Activated CD4-positive, alpha-beta T cell treated with anti-CD3 and anti-CD28 coated beads for 36 hours (primary cell): ENCODE data around the gene GPR183. TPM values are rescaled to one million over a fixed set of nuclear protein-coding genes. Genes with fewer than 3 reads are reported as not detected.
A peak's percentile ranks its signal among the peaks of the same experiment; 100 is the strongest.

Experiments used
- ATAC-seq: fragments of 200-7000 bp; cut with Tn5 transposase; one replicate; pipeline ENCODE4 v1.10.0; 2021; ENCODE audit warnings: mild to moderate bottlenecking, moderate library complexity
- CTCF ChIA-PET: fragments of 350-600 bp; sonication (Branson Sonifier 250); formaldehyde crosslinking; loops from one replicate; lab custom pipeline; 2021; ENCODE audit warnings: antibody characterized with exemption; lab: Charles Lee
- POLR2A ChIA-PET: fragments of 350-600 bp; sonication (Branson Sonifier 250); formaldehyde crosslinking; loops from one replicate; lab custom pipeline; 2021; ENCODE audit warnings: antibody characterized with exemption, inconsistent platforms; lab: Charles Lee
- DNase-seq: peaks from one replicate; pipeline ENCODE4 v3.0.0-alpha.2; 2020
- H3K27ac Mint-ChIP-seq: one replicate; pipeline ENCODE4 v1.8.0; 2021; ENCODE audit warnings: mixed read lengths
- H3K27me3 Mint-ChIP-seq: one replicate; pipeline ENCODE4 v1.8.0; 2021; ENCODE audit warnings: mixed read lengths
- H3K36me3 Mint-ChIP-seq: one replicate; pipeline ENCODE4 v1.8.0; 2021; ENCODE audit warnings: low read depth, mixed read lengths
- H3K4me1 Mint-ChIP-seq: one replicate; pipeline ENCODE4 v1.8.0; 2021; ENCODE audit warnings: mixed read lengths
- H3K4me3 Mint-ChIP-seq: one replicate; pipeline ENCODE4 v1.8.0; 2021; ENCODE audit warnings: mild to moderate bottlenecking, moderate library complexity, mixed read lengths
- H3K9me3 Mint-ChIP-seq: one replicate; pipeline ENCODE4 v1.8.0; 2021; ENCODE audit warnings: low read depth, mixed read lengths
- intact Hi-C, 2 experiments: fragments of 100-400 bp; cut with DNase I in 1 of 2; cut with micrococcal nuclease in 1 of 2; formaldehyde crosslinking; loops; one replicate each; pipeline versions ENCODE4 v1.14.2 to v1.15.1; 2022 to 2024; cut with DNase I, micrococcal nuclease
- total RNA-seq, 2 experiments: library from RNA; stranded (reverse); gene quantifications; one replicate each; pipeline ENCODE4 v1.2.3, GENCODE V29; 2021

The GPR183 gene
- total RNA-seq, 2 experiments from 2014 or later: 50.3 to 51.9 TPM

DNA sequence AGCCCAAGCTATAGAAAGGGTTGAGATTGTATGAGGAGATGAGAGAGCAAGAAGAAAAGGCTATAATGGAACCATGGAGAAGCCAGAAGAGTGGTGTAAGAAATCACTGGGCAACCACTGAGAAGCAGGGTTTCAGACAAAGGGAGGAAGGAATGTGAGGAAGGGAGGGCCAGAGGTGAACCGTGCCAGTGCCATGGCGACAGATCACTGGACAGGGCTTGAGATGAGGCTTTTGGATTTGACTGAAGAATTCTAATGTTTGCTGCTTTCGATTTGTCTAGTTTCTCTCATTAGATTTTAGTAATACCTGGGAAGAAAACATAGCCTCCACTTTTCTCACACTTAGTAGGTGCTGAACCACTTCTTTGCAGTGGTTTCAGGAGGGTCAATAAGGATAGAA is 6.3 kb upstream of the GPR183 start:
- ATAC-seq (no peak), DNase-seq (no peak)
- ChIA-PET CTCF (interaction anchor here (0.7 to 2.6 kb wide), 4 partner anchors 8 to 137 kb away, joined by 3 to 12 read pairs (median 6); no protein-coding TSS in a partner anchor), POLR2A (interaction anchor here (1.0 to 2.6 kb wide), 4 partner anchors 10 to 43 kb away, joined by 3 to 23 read pairs (median 10); no protein-coding TSS in a partner anchor)
- intact Hi-C loops: loop anchor here in 1 of 2 experiments (5.0 kb wide), 1 partner anchor 741 kb away; no protein-coding TSS in a partner anchor
- Mint-ChIP-seq H3K9me3 (no peaks in the 10 kb centered on the region), H3K27me3 (no peaks in the 10 kb centered on the region), H3K4me1 (peaks cover 90% of the 10 kb centered on the region), H3K27ac (peak overlapping the region; percentile 96), H3K4me3 (peak overlapping the region; percentile 60), H3K36me3 (peaks cover 35% of the 10 kb centered on the region)

DNA sequence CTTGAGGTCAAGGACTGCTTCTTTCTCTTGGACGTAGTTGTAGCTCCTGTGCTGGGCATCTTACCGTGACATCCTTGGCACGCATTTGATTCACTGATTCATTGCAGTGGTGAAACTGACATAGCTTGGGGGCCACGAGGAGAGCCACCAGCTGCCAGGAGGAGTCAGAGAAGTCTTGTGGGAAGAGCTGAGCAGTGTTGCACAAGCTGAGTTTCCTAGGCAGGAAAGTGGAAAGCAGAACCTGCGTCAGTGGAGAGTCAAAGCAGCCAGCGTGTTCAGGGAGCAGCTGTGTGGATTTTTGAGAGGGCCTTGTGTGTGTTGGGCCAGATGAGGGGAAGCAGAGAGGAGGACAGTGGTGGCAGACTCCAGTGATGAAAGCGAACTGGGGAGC is 5.3 kb upstream of the GPR183 start:
- H3K4me1 Mint-ChIP-seq: peaks cover 95% of the 10 kb centered on the region
- ATAC-seq (no peak), DNase-seq (peak; percentile 61)
- H3K27ac Mint-ChIP-seq: peak overlapping the region; percentile 90
- intact Hi-C loops: loop anchor here in 1 of 2 experiments (5.0 kb wide), 1 partner anchor 740 kb away; no protein-coding TSS in a partner anchor
- peaks cover 34% of the 10 kb centered on the region for H3K36me3 Mint-ChIP-seq
- H3K4me3 Mint-ChIP-seq: peak overlapping the region; percentile 60
- H3K27me3 Mint-ChIP-seq: no peaks in the 10 kb centered on the region
- H3K9me3 Mint-ChIP-seq: no peaks in the 10 kb centered on the region
- ChIA-PET CTCF (interaction anchor here (0.6 to 2.6 kb wide), 9 partner anchors 9 to 741 kb away, joined by 3 to 12 read pairs (median 5); no protein-coding TSS in a partner anchor), POLR2A (interaction anchor here (0.5 to 2.6 kb wide), 7 partner anchors 9 to 122 kb away, joined by 3 to 23 read pairs (median 9); no protein-coding TSS in a partner anchor)

DNA sequence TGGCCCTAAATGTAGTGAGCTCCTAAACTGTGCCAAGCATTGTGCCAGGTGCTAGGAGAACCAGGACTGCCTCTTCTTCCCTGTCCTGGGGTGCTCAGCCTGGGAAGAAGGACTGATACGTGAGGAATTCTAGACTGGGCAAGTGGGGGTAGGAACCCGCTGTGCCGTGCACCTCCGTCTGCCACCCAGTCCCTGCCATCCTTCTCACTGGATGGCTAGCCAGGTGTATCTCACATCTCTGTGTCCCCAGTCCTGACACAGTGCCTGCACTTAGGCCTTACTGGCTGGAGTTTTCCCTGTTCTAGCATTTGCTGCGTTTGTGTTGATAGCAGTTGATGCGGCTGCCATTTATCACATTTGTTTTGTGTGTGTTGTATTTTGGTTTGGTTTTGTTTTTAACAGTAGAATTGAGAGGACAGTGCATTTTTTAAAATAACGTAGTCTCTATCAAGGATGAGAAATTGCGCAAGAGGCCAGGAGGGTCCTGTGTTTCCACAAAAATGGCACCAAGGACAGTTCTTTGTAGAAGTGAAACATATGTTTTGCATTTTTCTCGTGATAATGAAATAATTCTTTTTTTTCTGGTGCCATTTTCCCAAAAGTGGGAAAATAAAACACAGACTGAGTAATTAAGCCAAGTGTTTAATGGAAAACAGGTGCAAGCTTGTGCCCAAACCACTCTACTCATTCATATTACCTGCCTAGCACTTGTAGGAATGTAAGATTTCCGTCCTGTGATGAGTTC is 4.7 kb upstream of the GPR183 start:
- intact Hi-C loops: loop anchor here in 1 of 2 experiments (5.0 kb wide), 1 partner anchor 740 kb away; no protein-coding TSS in a partner anchor
- ChIA-PET CTCF (interaction anchor here (0.7 to 2.6 kb wide), 9 partner anchors 10 to 741 kb away, joined by 3 to 12 read pairs (median 5); no protein-coding TSS in a partner anchor), POLR2A (interaction anchor here (1.1 to 2.6 kb wide), 6 partner anchors 8 to 122 kb away, joined by 4 to 23 read pairs (median 10); no protein-coding TSS in a partner anchor)
- Mint-ChIP-seq H3K4me3 (no peak overlapping the region), H3K9me3 (no peaks in the 10 kb centered on the region), H3K36me3 (peaks cover 32% of the 10 kb centered on the region), H3K27ac (peak overlapping the region; percentile 90), H3K27me3 (no peaks in the 10 kb centered on the region), H3K4me1 (peaks cover 92% of the 10 kb centered on the region)
- no peak for ATAC-seq
- DNase-seq: no peak

DNA sequence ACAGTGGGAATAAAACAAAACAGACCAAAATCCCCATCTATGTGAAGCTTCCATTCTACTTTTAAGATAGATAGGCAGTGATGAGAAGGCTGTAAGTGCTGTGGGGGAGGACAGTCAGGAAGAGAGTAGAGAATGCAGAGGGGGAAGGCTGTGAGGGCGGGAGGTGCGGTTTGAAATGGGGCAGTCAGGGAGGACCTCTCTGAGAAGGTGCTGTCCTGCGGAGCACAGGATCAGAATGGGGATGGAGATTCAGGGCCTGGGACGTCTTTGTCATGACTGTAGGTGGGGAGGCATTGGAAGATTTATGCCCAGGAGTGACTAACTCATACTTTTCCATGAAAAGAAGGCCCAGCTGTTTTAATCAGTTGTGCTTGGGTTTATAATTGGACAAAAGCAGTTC is 3.9 kb upstream of the GPR183 start:
- peaks cover 33% of the 10 kb centered on the region for H3K36me3 Mint-ChIP-seq
- intact Hi-C loops: loop anchor here in 1 of 2 experiments (5.0 kb wide), 1 partner anchor 739 kb away; no protein-coding TSS in a partner anchor
- no peaks in the 10 kb centered on the region for H3K9me3 Mint-ChIP-seq
- ChIA-PET POLR2A (interaction anchor here (0.6 to 2.6 kb wide), 5 partner anchors 11 to 120 kb away, joined by 3 to 19 read pairs (median 9); no protein-coding TSS in a partner anchor), CTCF (interaction anchor here (0.6 to 2.6 kb wide), 7 partner anchors 10 to 345 kb away, joined by 3 to 12 read pairs (median 4); partner anchors contain the start of gene GPR18)
- peaks cover 84% of the 10 kb centered on the region for H3K4me1 Mint-ChIP-seq
- H3K4me3 Mint-ChIP-seq: peak overlapping the region; percentile 24
- H3K27me3 Mint-ChIP-seq: no peaks in the 10 kb centered on the region
- ATAC-seq (no peak), DNase-seq (peak; percentile 60)
- peak overlapping the region; percentile 88 for H3K27ac Mint-ChIP-seq

DNA sequence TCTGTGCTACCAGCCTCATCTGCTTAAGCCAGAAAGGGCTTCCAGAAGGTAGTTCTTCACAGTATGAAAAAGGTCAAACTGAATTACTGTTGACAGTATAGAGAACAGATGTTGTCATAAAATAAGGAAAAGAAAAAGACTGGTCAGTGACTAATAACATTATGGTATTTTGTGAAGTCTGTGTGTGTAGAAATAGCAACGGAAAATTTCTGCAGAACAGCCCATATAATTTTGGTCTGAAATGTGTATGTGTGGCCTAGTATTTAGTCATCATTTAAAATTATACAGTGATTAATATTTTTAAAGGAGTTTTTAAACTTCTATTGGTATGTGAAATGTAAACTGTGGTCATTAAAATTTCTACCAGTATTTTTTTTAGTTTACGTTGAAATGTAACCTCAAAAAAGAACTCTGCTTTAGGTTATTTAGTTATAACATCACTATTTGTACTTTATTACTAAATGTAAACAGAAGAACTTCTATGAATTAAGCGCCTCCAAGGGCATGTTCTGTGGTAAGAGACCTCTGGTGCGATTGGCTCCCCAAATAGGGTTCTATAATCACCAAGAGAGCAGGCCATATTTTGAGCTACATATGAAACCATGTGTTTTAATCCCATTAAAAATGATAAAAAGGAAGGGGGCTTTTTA is 3.3 kb upstream of the GPR183 start:
- H3K36me3 Mint-ChIP-seq: peaks cover 36% of the 10 kb centered on the region
- H3K9me3 Mint-ChIP-seq: no peaks in the 10 kb centered on the region
- H3K27me3 Mint-ChIP-seq: no peaks in the 10 kb centered on the region
- ChIA-PET CTCF (interaction anchor here (0.6 to 2.6 kb wide), 6 partner anchors 41 to 186 kb away, joined by 3 to 10 read pairs (median 4); partner anchors contain the start of gene GPR18), POLR2A (interaction anchor here (0.6 to 2.5 kb wide), 4 partner anchors 11 to 121 kb away, joined by 3 to 19 read pairs (median 8); no protein-coding TSS in a partner anchor)
- peak overlapping the region; percentile 24 for H3K4me3 Mint-ChIP-seq
- no peak for ATAC-seq
- intact Hi-C loops: loop anchor here in 1 of 2 experiments (5.0 kb wide), 1 partner anchor 738 kb away; no protein-coding TSS in a partner anchor
- DNase-seq: no peak
- H3K27ac Mint-ChIP-seq: peak overlapping the region; percentile 88
- peaks cover 78% of the 10 kb centered on the region for H3K4me1 Mint-ChIP-seq

DNA sequence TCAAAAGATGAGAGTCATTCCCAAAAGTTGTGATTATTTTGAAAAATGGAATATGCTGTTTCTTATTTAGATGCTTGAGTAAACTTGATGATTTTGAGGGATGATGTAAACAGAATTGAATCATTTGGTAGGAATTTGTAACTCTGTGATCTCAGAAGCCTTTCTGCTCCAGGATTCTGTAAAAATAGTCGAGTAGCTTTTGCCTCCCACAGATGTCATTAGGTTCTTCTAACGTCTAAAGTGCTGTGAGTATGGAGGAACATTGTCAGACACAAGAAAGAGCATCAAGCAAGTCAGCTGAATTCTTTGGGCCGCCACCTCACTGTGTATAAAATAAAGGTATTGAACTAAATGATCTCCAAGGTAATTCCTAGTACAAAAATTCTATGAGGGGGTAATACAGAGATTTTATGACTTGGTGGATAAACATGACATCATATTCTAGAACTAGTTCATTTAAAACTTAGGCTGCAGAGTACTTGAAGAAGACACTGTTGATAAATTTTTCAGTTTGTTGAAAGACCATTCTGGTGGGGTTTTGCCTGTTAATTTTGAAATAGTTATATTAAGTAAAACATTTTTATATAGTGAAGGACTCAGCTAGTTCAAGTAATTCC is 1.4 kb upstream of the GPR183 start:
- no peak for ATAC-seq
- Mint-ChIP-seq H3K36me3 (peaks cover 50% of the 10 kb centered on the region), H3K9me3 (no peaks in the 10 kb centered on the region), H3K4me1 (peaks cover 72% of the 10 kb centered on the region), H3K4me3 (peak overlapping the region; percentile 85), H3K27me3 (no peaks in the 10 kb centered on the region), H3K27ac (peak overlapping the region; percentile 98)
- CTCF ChIA-PET: interaction anchor here (0.8 to 8.7 kb wide), 8 partner anchors 11 to 128 kb away, joined by 3 to 99 read pairs (median 4); no protein-coding TSS in a partner anchor
- intact Hi-C loops: loop anchor here (1.0 to 5.0 kb wide), 3 partner anchors 36 to 189 kb away; no protein-coding TSS in a partner anchor
- POLR2A ChIA-PET: interaction anchor here (0.8 to 4.6 kb wide), 9 partner anchors 9 to 126 kb away, joined by 3 to 28 read pairs (median 16); no protein-coding TSS in a partner anchor
- DNase-seq: no peak

DNA sequence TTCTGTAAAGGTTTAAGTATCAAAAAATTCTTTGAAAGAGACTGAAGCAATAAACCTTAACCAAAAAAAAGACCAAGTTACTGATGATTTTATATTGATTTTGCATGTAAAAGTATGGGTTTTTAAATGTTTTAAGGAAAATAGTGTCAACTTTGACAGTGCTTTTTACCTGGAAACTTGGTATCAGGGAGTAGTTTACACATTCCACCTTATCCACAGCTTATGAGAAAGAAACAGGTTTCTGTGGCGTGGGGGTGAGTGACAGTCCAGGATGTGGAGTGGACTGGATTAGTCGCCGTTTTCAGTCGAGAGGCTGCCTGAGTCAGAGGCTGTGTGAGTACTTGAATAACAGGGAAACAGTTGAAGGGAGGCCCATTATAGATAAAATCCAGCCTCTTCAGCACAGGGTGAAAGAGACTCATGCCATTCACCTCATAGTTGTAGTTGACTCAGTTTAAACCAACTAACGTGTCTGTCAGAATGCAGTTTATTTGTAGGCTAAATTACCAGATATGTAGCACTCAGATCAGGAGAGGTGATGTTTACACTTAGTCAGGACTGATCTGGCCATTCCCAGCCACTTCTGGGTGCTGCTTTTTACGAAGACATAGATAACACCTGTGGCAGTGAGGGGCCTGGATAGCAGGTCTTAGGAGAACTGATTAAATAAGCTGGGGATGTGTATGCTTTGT is 595 bp upstream of the GPR183 start:
- POLR2A ChIA-PET: interaction anchor here (0.7 to 4.6 kb wide), 8 partner anchors 8 to 127 kb away, joined by 3 to 28 read pairs (median 16); no protein-coding TSS in a partner anchor
- H3K4me1 Mint-ChIP-seq: peaks cover 73% of the 10 kb centered on the region
- no peaks in the 10 kb centered on the region for H3K27me3 Mint-ChIP-seq
- CTCF ChIA-PET: interaction anchor here (0.6 to 8.7 kb wide), 13 partner anchors 11 to 129 kb away, joined by 3 to 99 read pairs (median 4); partner anchors contain the start of gene UBAC2
- no peaks in the 10 kb centered on the region for H3K9me3 Mint-ChIP-seq
- DNase-seq (peak; percentile 88), ATAC-seq (peak; percentile 82)
- H3K27ac Mint-ChIP-seq: peak overlapping the region; percentile 98
- H3K36me3 Mint-ChIP-seq: peaks cover 54% of the 10 kb centered on the region
- peak overlapping the region; percentile 85 for H3K4me3 Mint-ChIP-seq
- intact Hi-C loops: loop anchor here (1.0 to 5.0 kb wide), 11 partner anchors 8 to 190 kb away; partner anchors contain the start of gene UBAC2 (in 1 of the 2)

DNA sequence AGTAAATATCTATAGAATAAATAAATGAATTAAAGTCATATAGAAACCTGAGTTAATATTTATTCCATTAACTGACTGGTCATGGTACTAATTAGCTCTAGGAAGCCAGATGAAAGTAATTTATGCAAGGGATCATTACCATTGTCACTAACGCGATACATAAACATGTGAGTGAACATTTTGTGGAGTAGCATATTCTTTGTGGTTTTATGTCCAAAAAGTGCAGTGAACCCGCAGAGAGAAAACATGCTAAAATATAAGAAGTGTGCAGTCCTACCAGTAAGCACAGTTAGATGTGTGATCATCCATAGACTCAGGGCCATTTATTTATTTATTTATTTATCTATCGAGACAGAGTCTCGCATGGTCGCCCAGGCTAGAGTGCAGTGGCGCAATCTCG is 1.6 kb downstream of the GPR183 start:
- Mint-ChIP-seq H3K4me1 (peaks cover 68% of the 10 kb centered on the region), H3K36me3 (peaks cover 62% of the 10 kb centered on the region), H3K27ac (peak overlapping the region; percentile 98), H3K4me3 (peak overlapping the region; percentile 85), H3K9me3 (no peaks in the 10 kb centered on the region), H3K27me3 (no peaks in the 10 kb centered on the region)
- ChIA-PET POLR2A (interaction anchor here (0.7 to 4.6 kb wide), 6 partner anchors 9 to 129 kb away, joined by 3 to 28 read pairs (median 8); no protein-coding TSS in a partner anchor), CTCF (interaction anchor here (0.7 to 8.7 kb wide), 7 partner anchors 9 to 131 kb away, joined by 3 to 99 read pairs (median 3); no protein-coding TSS in a partner anchor)
- intact Hi-C loops: loop anchor here (1.0 to 5.0 kb wide), 4 partner anchors 9 to 192 kb away; no protein-coding TSS in a partner anchor
- DNase-seq (no peak), ATAC-seq (no peak)

DNA sequence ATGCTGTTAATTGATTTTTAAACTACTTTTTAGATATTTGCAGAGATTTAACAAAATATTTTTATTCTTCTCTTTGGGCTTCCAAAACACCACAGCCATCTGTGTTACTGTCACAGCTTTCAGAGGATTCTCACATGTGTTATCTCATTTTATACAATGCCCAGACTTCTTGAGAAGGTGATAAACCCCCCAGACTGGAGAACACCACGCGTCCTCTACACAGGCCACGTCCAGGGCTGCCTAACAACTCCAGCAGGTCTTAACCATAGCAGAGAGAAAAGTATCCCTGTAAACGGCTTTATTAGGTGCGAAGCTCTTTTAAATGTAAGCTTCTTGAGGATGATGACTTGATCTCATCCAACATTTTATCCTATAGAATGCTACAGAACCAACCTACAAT is 2.0 kb downstream of the GPR183 start:
- H3K4me1 Mint-ChIP-seq: peaks cover 68% of the 10 kb centered on the region
- DNase-seq (no peak), ATAC-seq (no peak)
- ChIA-PET CTCF (interaction anchor here (0.9 to 8.7 kb wide), 6 partner anchors 10 to 131 kb away, joined by 3 to 99 read pairs (median 4); no protein-coding TSS in a partner anchor), POLR2A (interaction anchor here (0.6 to 4.6 kb wide), 10 partner anchors 9 to 222 kb away, joined by 3 to 28 read pairs (median 5); no protein-coding TSS in a partner anchor)
- H3K27ac Mint-ChIP-seq: peak overlapping the region; percentile 98
- peaks cover 66% of the 10 kb centered on the region for H3K36me3 Mint-ChIP-seq
- no peaks in the 10 kb centered on the region for H3K9me3 Mint-ChIP-seq
- no peaks in the 10 kb centered on the region for H3K27me3 Mint-ChIP-seq
- H3K4me3 Mint-ChIP-seq: peak overlapping the region; percentile 85
- intact Hi-C loops: loop anchor here (1.0 to 5.0 kb wide), 4 partner anchors 9 to 192 kb away; no protein-coding TSS in a partner anchor
